ENCODE results near the gene SCN4B. TPM values are rescaled to one million over a fixed set of nuclear protein-coding genes. Genes with fewer than 3 reads are reported as not detected.

Gene SCN4B
- total RNA-seq, 2 experiments from 2014 or later: not detected

GRCh38 chr11:118175031-118175992, 22.7 kb upstream of the SCN4B start:
- Mint-ChIP-seq H3K4me1 (ENCODE audit: low read depth) (peaks cover 5% of the 10 kb centered on the region), H3K9me3 (no peaks in the 10 kb centered on the region), H3K4me3 (no peak overlapping the region), H3K36me3 (ENCODE audit: low read depth) (no peaks in the 10 kb centered on the region), H3K27me3 (peaks cover 17% of the 10 kb centered on the region), H3K27ac (no peak overlapping the region)
- Histone ChIP-seq H3K9me3 (ENCODE audit: control insufficient read depth in 1 of 2, insufficient read depth in 1 of 2, low read length in 2 of 2) (no peaks in the 10 kb centered on the region), H3K27me3 (ENCODE audit: control insufficient read depth in 1 of 2, insufficient read depth in 2 of 2, low read length in 2 of 2) (no peaks in the 10 kb centered on the region), H3K4me3 (ENCODE audit: low read length) (no peak overlapping the region), H3K27ac (ENCODE audit: low read depth in 1 of 2, low read length in 2 of 2) (no peak overlapping the region), H3K4me1 (ENCODE audit: insufficient read depth, low read length) (peaks cover 8% of the 10 kb centered on the region), H3K36me3 (ENCODE audit: insufficient read depth, low read length) (no peaks in the 10 kb centered on the region)
- ChIA-PET POLR2A (no interaction called here), CTCF (no interaction called here)
- intact Hi-C loops (cut with DNase I, micrococcal nuclease): loop anchor here in 1 of 2 experiments (10.0 kb wide), 2 partner anchors 331 to 371 kb away; no protein-coding TSS in a partner anchor
- no peak for ATAC-seq (ENCODE audit: poor library complexity)
- no peak for DNase-seq
- TF ChIP-seq, protein P1, sequence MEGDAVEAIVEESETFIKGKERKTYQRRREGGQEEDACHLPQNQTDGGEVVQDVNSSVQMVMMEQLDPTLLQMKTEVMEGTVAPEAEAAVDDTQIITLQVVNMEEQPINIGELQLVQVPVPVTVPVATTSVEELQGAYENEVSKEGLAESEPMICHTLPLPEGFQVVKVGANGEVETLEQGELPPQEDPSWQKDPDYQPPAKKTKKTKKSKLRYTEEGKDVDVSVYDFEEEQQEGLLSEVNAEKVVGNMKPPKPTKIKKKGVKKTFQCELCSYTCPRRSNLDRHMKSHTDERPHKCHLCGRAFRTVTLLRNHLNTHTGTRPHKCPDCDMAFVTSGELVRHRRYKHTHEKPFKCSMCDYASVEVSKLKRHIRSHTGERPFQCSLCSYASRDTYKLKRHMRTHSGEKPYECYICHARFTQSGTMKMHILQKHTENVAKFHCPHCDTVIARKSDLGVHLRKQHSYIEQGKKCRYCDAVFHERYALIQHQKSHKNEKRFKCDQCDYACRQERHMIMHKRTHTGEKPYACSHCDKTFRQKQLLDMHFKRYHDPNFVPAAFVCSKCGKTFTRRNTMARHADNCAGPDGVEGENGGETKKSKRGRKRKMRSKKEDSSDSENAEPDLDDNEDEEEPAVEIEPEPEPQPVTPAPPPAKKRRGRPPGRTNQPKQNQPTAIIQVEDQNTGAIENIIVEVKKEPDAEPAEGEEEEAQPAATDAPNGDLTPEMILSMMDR (IDR thresholded peaks at IDR 0.05): no peak

GRCh38 chr11:118174006-118174567, 21.5 kb upstream of the SCN4B start:
- Histone ChIP-seq H3K4me1 (ENCODE audit: insufficient read depth, low read length) (peaks cover 8% of the 10 kb centered on the region), H3K4me3 (ENCODE audit: low read length) (no peak overlapping the region), H3K27ac (ENCODE audit: low read depth in 1 of 2, low read length in 2 of 2) (no peak overlapping the region), H3K9me3 (ENCODE audit: control insufficient read depth in 1 of 2, insufficient read depth in 1 of 2, low read length in 2 of 2) (no peaks in the 10 kb centered on the region), H3K36me3 (ENCODE audit: insufficient read depth, low read length) (no peaks in the 10 kb centered on the region), H3K27me3 (ENCODE audit: control insufficient read depth in 1 of 2, insufficient read depth in 2 of 2, low read length in 2 of 2) (peaks cover 0 to 2% of the 10 kb centered on the region in 2 experiments)
- no peak overlapping the region for H3K27ac Mint-ChIP-seq
- no peaks in the 10 kb centered on the region for H3K9me3 Mint-ChIP-seq
- peaks cover 11% of the 10 kb centered on the region for H3K27me3 Mint-ChIP-seq
- no peak overlapping the region for H3K4me3 Mint-ChIP-seq
- ATAC-seq (ENCODE audit: poor library complexity) (no peak), DNase-seq (no peak)
- no peaks in the 10 kb centered on the region for H3K36me3 Mint-ChIP-seq (ENCODE audit: low read depth)
- TF ChIP-seq, protein P1 (IDR thresholded peaks at IDR 0.05): no peak
- peaks cover 5% of the 10 kb centered on the region for H3K4me1 Mint-ChIP-seq (ENCODE audit: low read depth)
- intact Hi-C loops (cut with DNase I, micrococcal nuclease): loop anchor here (5.0 to 10.0 kb wide), 3 partner anchors 329 to 747 kb away; no protein-coding TSS in a partner anchor
- ChIA-PET POLR2A (no interaction called here), CTCF (no interaction called here)

GRCh38 chr11:118172356-118172755, 19.7 kb upstream of the SCN4B start:
- TF ChIP-seq, protein P1 (IDR thresholded peaks at IDR 0.05): no peak
- no peak for DNase-seq
- Histone ChIP-seq H3K4me3 (ENCODE audit: low read length) (no peak overlapping the region), H3K9me3 (ENCODE audit: control insufficient read depth in 1 of 2, insufficient read depth in 1 of 2, low read length in 2 of 2) (no peaks in the 10 kb centered on the region), H3K4me1 (ENCODE audit: insufficient read depth, low read length) (peaks cover 8% of the 10 kb centered on the region), H3K27me3 (ENCODE audit: control insufficient read depth in 1 of 2, insufficient read depth in 2 of 2, low read length in 2 of 2) (peaks cover 0 to 2% of the 10 kb centered on the region in 2 experiments), H3K27ac (ENCODE audit: low read depth in 1 of 2, low read length in 2 of 2) (no peak overlapping the region), H3K36me3 (ENCODE audit: insufficient read depth, low read length) (no peaks in the 10 kb centered on the region)
- no peaks in the 10 kb centered on the region for H3K9me3 Mint-ChIP-seq
- H3K27ac Mint-ChIP-seq: no peak overlapping the region
- ChIA-PET POLR2A (interaction anchor here (1.5 kb wide), 1 partner anchor 365 kb away, joined by 5 read pairs; no protein-coding TSS in a partner anchor), CTCF (interaction anchor here (0.5 to 1.6 kb wide), 13 partner anchors 8 to 652 kb away, joined by 3 to 12 read pairs (median 3); no protein-coding TSS in a partner anchor)
- intact Hi-C loops (cut with DNase I, micrococcal nuclease): loop anchor here (1.0 to 10.0 kb wide), 4 partner anchors 27 to 745 kb away; no protein-coding TSS in a partner anchor
- peaks cover 11% of the 10 kb centered on the region for H3K27me3 Mint-ChIP-seq
- H3K4me3 Mint-ChIP-seq: no peak overlapping the region
- ATAC-seq (ENCODE audit: poor library complexity): no peak
- H3K36me3 Mint-ChIP-seq (ENCODE audit: low read depth): no peaks in the 10 kb centered on the region
- peaks cover 5% of the 10 kb centered on the region for H3K4me1 Mint-ChIP-seq (ENCODE audit: low read depth)
